GM12891 (cell line): ENCODE measurements around the gene MRFAP1.
"Not testable (repeated sequence)": the region's sequence is repeated elsewhere in the genome, so short reads cannot be mapped to it uniquely, and the experiment has no call there.

Experiments used
- DNase-seq: peaks from one replicate; pipeline ENCODE4 v3.0.0; 2011; ENCODE audit warnings: low spot score; ENCODE audit not compliant: insufficient read length
- FAIRE-seq: peaks from 2 replicates; lab custom pipeline; 2011; peaks lifted over from hg19 to GRCh38; lab: Jason Lieb, UNC
- PAX5 ChIP-seq: IDR thresholded peaks from 2 replicates; pipeline ENCODE4 v1.6.1; 2011; ENCODE audit warnings: low read length, moderate library complexity, mild to moderate bottlenecking; ENCODE audit not compliant: insufficient read depth, severe bottlenecking
- POLR2A ChIP-seq: IDR thresholded peaks from 2 replicates; pipeline ENCODE4 v1.6.1; 2011; ENCODE audit warnings: low read depth, low read length, control low read depth
- POLR2AphosphoS5 ChIP-seq: IDR thresholded peaks from 2 replicates; pipeline ENCODE4 v1.6.1; 2011; ENCODE audit warnings: low read depth, low read length, control low read depth
- POU2F2 ChIP-seq: IDR thresholded peaks from 2 replicates; pipeline ENCODE4 v1.6.1; 2011; ENCODE audit warnings: low read depth, mild to moderate bottlenecking, control low read depth, low read length, moderate library complexity
- SPI1 ChIP-seq: IDR thresholded peaks from 2 replicates; pipeline ENCODE4 v1.6.1; 2011; ENCODE audit warnings: low read depth, low read length, control low read depth
- TAF1 ChIP-seq: IDR thresholded peaks from 2 replicates; pipeline ENCODE4 v1.6.1; 2011; ENCODE audit warnings: low read depth, low read length, control low read depth

Gene MRFAP1

GRCh38 chr4:6647582-6648230, 7.2 kb downstream of the MRFAP1 start:
- FAIRE-seq: no peak
- no peak for DNase-seq
- TF ChIP-seq PAX5 (no peak), POLR2AphosphoS5 (no peak), POLR2A (no peak), TAF1 (no peak), POU2F2 (no peak), SPI1 (no peak)

DNA sequence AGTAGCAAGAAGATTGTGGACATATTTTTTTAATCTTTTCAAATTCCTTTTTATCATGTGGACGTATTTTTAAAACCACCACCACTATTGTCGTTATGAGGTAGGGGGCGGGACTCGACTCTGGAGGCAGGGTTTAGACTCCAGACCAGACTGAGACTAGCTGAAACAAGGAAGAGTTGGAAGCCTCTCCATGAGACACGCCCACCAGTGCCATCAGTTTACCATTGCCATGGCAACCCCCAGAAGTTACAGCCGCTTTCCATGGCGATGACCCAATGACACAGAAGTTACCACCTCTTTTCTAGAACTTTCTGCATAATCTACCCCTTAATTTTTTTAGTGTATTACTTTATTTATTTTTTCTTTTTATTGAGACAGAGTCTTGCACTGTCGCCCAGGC, 8.7 kb downstream of the MRFAP1 start:
- TF ChIP-seq PAX5 (no peak), TAF1 (no peak), SPI1 (no peak), POU2F2 (no peak), POLR2A (no peak), POLR2AphosphoS5 (no peak)
- no peak for FAIRE-seq
- no peak for DNase-seq

DNA sequence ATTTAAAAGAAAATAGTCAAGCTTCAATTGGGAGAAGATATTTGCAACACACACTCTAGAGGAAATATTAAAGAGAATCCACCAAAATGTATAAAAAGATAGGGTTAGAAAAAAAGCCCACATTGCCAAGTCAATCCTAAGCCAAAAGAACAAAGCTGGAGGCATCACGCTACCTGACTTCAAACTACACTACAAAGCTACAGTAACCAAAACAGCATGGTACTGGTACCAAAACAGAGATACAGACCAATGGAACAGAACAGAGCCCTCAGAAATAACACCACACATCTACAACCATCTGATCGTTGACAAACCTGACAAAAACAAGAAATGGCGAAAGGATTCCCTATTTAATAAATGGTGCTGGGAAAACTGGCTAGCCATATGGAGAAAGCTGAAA, 13.7 kb downstream of the MRFAP1 start:
- not testable (repeated sequence) for FAIRE-seq, DNase-seq

- DNase-seq, FAIRE-seq: not testable (repeated sequence)
These were observed 14.8 kb downstream of the MRFAP1 start for GRCh38 chr4:6655291-6655690.

DNA sequence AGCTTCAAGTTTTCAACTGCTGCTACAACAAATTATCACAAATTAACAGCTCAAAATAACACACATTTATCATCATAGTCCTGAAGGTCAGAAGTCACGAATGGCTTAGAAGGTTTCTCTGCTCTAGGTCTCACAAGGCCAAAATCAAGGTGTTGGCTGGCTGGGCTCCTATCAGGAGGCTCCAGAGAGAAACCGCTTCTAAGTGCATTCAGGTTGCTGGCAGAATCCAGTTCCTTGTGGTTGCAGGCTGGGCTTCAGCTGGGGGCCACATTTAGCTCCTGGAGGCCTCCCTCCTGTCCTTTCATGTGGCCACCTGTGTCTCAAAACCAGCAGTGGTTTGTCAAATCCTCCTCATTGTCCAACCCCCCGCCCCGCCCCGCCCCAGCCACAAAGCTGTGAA, 15.4 kb downstream of the MRFAP1 start:
- FAIRE-seq: no peak
- DNase-seq: no peak
- no peak for TF ChIP-seq POLR2AphosphoS5
- no peak for TF ChIP-seq PAX5
- no peak for TF ChIP-seq POU2F2
- no peak for TF ChIP-seq SPI1
- no peak for TF ChIP-seq POLR2A

DNA sequence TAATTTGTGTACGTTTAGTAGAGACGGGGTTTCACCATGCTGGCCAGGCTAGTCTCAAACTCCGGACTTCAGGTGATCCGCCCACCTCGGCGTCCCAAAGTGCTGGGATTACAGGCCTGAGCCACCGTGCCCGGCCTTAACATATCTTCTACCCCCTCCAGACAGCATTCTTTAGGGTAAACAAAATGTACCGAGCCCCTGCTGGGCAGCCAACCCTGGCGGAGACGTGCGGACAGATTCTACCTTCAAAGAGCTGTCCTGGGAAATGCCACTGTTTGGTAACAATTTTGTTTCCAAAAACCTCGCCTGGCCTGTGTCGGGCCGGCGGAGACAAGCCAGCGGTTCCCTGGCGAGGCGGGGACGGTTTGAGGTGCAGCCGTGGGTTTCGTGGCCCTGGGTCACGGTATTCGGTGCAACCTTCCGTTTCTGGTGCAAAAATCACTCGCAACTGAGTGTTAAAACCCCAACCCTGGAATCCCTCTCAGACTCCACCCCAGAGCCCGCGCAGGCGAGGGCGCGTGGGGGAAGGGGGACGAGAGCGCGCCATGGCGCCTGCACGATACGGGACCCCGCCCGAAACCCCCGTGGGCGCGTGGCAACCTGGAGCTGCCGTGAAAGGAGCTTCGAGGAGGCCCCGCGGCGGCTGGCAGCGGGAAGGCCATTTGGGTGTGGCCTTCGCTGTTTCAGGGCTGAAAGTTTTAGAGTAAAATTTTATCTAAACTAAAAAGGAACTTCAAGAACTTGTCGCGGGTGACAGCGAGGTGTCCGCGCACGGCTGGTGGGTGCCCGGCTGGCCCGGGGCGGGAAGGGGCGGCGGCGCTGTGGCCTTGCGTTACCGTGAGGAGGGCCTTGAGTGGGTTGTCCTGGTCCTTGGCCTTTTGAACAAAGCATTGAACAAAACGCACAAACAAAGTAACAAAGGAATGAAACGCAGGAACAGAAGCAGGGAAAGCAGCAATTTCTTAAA, 17.0 kb downstream of the MRFAP1 start:
- no peak for FAIRE-seq
- DNase-seq: no peak
- TF ChIP-seq TAF1 (no peak), PAX5 (no peak), SPI1 (no peak), POLR2AphosphoS5 (no peak), POLR2A (no peak)

DNA sequence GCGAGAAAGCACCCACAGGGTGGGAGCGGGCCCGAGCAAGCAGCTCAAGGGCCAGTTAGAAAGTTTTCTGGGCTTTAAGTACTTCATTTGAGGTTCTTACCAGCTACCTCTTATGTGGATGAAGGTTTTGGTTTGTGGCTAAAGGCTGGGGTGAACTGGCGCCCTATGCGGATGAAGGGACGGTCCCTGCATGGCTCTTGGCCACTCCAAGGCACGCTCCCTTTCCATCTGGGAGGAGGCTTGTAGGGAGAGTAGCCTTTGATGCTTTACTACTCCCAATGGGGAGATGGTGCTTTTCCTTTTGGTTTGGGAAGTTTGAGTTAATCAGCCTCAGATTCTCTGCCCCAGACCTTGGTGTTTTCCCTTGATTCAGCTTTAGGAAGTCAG, 17.7 kb downstream of the MRFAP1 start:
- FAIRE-seq (no peak), DNase-seq (no peak)
- TF ChIP-seq POLR2A (no peak), SPI1 (no peak), POU2F2 (no peak), TAF1 (no peak), PAX5 (no peak), POLR2AphosphoS5 (no peak)

DNA sequence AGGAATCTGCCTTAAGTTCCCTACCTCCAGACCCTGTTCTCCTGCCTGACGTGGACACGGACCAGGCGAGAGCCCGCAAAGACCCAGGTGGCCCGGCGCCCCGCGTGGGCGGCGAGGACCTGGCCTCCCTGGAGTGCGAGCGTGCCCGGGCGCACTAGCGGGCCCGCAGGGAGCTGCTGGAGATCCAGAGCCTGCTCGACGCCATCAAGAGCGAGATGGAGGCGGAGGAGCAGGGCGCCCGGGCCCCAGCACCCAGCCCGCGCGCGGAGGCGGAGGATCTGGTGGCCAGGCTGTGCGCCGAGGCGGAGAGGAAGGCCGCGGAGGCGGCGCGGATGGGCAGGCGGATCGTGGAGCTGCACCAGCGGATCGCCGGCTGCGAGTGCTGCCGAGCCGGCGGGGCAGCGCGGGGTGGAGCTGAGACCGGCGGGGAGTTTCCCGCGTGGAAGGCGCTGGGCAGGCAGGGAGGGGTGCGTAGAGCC, 18.2 kb downstream of the MRFAP1 start:
- TF ChIP-seq TAF1 (no peak), PAX5 (no peak), POLR2A (no peak), SPI1 (no peak), POU2F2 (no peak), POLR2AphosphoS5 (no peak)
- peak; percentile 88 for FAIRE-seq

GRCh38 chr4:6659897-6660296, 19.4 kb downstream of the MRFAP1 start:
- no peak for TF ChIP-seq SPI1
- TF ChIP-seq TAF1: no peak
- no peak for TF ChIP-seq POLR2A
- TF ChIP-seq POU2F2: no peak
- TF ChIP-seq POLR2AphosphoS5: no peak
- TF ChIP-seq PAX5: no peak
- FAIRE-seq (no peak), DNase-seq (no peak)

More for the DNA sequence above, 18.2 kb downstream of the MRFAP1 start:
- DNase-seq: no peak

GRCh38 chr4:6660430-6660829, 19.9 kb downstream of the MRFAP1 start:
- no peak for TF ChIP-seq POU2F2
- TF ChIP-seq PAX5: no peak
- no peak for TF ChIP-seq TAF1
- no peak for TF ChIP-seq POLR2A
- FAIRE-seq (no peak), DNase-seq (no peak)

- FAIRE-seq (no peak), DNase-seq (no peak)
- TF ChIP-seq SPI1: no peak
- no peak for TF ChIP-seq POLR2AphosphoS5
- no peak for TF ChIP-seq POU2F2
- TF ChIP-seq PAX5: no peak
- no peak for TF ChIP-seq POLR2A
- TF ChIP-seq TAF1: no peak
These were observed 22.1 kb downstream of the MRFAP1 start for GRCh38 chr4:6662591-6662990.
